OCI-LY1 (cell line): Measurements from ENCODE around the gene MARK2.

ENCODE experiments used
- EZH2 ChIP-seq: fragments of 200-600 bp; sonication (generic), shearing (Covaris generic); IDR thresholded peaks from 2 replicates; pipeline ENCODE4 v1.8.0; 2017; ENCODE audit warnings: borderline replicate concordance, mixed run types, mild to moderate bottlenecking, antibody characterized with exemption, low read length, moderate library complexity, mixed read lengths
- TF ChIP-seq, protein P1 (sequence below): fragments of 200-600 bp; sonication (generic), shearing (Covaris generic); IDR thresholded peaks from 2 replicates; pipeline ENCODE4 v1.5.1; 2017; ENCODE audit warnings: mild to moderate bottlenecking, antibody characterized with exemption, low read length, moderate library complexity, mixed read lengths

DNA sequence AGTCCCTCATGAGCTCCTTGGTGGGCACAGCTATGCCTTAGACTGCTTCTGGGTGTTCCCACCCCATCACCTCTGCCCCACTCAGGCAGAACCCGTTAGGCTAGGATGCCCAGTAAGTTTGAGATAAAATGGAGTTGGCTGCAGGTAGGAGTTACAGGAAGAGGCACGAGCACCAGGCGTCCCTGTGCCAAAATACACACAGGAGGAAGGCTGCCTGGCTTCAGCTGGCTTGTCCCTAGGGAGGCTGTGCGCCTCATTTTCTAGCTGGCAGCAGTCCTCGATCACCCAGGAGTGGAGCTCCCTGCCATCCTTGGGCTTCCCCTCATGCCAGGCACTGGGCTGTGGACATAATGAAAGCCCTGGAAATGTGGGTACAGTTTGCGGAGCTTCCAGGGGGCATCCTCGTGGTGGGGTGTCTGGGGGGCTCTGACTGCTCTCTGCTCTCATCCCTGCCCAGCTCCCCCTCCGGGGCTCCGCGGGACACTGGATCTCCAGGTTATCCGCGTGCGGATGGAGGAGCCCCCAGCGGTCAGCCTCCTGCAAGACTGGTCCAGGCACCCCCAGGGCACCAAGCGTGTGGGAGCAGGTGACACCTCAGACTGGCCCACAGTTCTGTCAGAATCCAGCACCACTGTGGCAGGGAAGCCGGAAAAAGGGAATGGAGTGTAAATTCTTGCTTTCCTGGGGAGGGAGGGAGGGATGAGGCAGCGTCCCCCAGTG lies 12.3 kb upstream of the MARK2 start:
- TF ChIP-seq, protein P1, sequence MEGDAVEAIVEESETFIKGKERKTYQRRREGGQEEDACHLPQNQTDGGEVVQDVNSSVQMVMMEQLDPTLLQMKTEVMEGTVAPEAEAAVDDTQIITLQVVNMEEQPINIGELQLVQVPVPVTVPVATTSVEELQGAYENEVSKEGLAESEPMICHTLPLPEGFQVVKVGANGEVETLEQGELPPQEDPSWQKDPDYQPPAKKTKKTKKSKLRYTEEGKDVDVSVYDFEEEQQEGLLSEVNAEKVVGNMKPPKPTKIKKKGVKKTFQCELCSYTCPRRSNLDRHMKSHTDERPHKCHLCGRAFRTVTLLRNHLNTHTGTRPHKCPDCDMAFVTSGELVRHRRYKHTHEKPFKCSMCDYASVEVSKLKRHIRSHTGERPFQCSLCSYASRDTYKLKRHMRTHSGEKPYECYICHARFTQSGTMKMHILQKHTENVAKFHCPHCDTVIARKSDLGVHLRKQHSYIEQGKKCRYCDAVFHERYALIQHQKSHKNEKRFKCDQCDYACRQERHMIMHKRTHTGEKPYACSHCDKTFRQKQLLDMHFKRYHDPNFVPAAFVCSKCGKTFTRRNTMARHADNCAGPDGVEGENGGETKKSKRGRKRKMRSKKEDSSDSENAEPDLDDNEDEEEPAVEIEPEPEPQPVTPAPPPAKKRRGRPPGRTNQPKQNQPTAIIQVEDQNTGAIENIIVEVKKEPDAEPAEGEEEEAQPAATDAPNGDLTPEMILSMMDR, result no peak
- no peak for TF ChIP-seq EZH2
